HG03354 (cell line): ENCODE results near the gene COBLL1.
"Not testable (repeated sequence)": the region's sequence is repeated elsewhere in the genome, so short reads cannot be mapped to it uniquely, and the experiment has no call there.

Experiments
- ATAC-seq: cut with Tn5 transposase; IDR thresholded peaks from one replicate; pipeline ENCODE4 v1.9.1; 2021; ENCODE audit warnings: mild to moderate bottlenecking; ENCODE audit not compliant: unreplicated experiment, poor library complexity, severe bottlenecking

The COBLL1 gene

DNA sequence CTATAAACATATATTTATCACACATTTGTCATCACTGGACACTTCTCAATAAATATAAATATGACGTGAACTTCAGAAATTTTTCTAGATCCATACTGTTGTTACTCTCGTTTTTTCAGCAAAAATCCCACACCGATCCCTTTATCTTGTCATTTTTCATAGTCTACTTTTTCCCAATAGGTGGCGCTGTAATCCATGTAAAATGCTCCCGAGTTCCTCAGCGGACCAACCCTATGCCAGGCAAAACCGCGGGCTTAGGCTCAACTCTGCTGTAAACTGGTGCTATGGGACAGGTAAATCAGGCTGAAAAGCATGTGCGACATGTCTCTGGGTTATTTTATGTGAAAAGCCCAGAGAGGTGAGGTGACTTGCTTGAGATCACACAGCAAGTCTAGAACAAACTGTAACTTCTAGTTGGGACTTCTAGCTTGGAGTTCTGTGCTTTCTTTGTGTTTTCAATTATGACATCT lies 104.0 kb downstream of the COBLL1 start:
- ATAC-seq: peak; percentile 73

DNA sequence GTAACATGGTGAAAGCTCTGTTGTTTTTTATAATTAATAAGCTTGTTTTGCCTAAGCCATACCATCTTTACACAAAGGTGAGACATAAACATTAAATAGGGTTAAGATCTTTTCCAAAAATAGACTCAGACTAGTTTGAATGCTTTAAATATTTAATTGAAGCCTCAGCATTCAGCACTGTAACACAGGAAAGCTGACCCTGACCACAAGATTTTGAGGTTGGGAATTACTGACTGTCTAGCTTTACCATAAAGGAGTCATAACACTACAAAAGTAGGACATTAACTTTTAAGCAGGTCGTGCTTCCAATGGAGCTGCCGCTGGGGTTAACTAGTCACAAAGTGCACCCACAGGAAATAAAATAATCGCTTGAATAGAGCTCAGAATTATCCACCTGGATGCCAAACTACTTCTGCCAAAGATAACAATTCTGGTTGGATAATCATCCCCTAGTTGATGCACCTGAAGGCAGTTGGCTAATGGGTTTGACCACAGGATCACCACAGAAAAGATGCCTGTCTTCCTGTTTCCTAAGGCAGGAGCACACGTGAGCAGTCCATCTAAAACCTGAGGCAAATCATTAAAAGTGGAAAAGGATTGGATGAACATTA lies 106.2 kb downstream of the COBLL1 start:
- ATAC-seq: no peak

DNA sequence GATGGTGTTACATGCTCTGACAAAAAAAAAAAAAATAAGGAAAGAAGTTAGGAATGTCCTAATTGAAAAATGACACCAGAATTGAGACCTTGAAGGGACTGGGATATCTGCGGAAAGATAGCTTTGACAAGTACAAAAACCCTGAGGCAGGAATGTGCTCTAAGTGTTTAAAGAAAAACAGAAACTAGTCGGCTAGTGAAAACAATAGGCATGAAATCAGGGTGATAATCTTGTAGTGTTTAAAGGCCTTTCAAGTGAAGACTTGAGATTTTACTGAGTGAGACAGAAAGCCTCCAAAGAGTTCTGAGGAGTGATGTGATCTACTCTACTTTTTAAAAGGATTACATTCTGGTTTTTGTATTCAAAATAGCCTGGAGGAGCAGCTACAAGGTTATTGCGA lies 107.4 kb downstream of the COBLL1 start:
- ATAC-seq: no peak

DNA sequence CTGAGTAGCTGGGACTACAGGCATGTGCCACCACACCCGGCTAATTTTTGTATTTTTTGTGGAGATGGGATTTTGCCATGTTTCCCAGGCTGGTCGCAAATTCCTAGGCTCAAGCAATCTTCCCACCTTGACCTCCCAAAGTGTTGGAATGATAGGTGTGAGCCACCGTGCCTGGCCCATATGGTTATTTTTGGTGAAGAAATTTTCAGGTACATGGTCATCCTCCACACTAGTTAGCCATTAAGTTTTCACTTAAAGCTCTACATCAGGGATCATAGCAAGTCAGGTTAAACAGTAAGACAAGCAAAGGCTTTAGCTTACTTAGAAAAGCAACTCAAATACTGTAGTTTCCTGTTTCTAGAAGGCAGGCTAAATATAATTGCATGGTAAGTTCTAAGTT lies 116.1 kb downstream of the COBLL1 start:
- no peak for ATAC-seq

DNA sequence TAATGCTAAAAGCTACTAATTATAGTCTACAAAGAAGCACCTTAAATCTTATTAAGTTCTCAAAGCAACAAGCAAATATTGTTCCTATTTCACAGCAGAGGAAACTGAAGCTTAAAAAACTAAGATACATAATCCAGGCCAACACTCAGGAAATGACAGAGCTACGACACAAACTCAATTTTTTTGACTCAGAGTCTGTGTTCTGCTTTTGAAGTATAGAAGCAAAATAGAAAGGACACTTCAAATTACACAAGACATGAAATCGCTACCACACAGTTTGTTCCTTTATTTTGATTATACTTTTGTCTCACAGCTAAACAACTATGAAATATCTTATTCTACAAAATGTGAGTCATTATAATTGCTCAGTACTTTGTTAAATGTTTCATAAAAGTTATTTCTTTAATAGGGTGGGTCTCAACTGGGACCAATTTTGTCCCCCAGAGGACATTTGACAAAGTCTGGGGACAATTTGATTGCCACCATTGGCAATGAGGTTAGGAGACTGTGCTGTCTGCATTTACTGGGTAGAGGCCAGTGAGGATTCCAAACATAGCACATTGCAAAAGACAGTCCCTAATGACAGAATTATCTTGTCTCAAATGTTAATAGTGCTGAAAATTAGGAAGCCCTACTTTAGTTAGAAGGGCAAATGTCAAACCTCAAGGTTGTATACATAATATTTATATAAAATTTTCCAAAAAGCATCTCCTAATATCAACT lies 118.8 kb downstream of the COBLL1 start:
- ATAC-seq: no peak

DNA sequence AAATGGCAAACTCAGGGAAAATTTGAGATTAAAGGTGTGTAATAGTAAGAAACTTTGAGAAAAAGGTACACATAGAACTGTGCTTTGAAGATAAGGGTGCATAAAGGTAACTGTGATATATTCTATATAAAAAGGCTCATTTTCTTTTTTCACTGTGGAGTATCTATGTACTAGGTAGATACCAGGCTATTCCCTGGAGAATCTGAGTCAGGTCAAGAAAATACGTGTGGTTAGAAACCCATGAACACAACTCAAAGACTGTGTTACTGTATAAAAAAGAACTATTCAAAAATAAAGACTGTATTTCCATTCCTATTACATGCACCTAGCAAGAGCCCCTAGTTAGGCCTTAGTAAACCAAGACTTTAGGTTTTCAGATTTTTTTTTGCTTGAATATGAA lies 120.2 kb downstream of the COBLL1 start:
- ATAC-seq: no peak

- no peak for ATAC-seq
Observed at GRCh38 chr2:164719996-164720941, 121.4 kb downstream of the COBLL1 start.

GRCh38 chr2:164717000-164717803 lies 124.4 kb downstream of the COBLL1 start:
- no peak for ATAC-seq

DNA sequence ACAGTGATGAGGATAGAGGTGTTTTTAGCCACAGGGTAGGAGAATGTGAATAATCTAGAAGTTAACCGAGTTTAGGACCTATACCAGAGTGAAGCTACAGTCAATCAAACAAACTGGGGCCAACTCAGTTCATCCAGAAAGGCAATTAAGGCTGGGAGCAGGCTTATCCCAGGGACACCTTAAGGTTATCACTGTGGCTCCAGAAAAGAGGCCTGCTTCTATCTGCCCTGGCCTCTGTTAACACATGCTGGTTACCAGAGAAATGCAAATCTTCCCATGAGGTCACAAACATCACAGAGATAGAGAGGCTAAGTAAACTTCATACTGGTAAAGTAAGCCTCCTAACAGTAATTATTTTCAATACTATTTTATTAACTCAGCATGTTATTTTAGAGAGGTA lies 127.2 kb downstream of the COBLL1 start:
- no peak for ATAC-seq

DNA sequence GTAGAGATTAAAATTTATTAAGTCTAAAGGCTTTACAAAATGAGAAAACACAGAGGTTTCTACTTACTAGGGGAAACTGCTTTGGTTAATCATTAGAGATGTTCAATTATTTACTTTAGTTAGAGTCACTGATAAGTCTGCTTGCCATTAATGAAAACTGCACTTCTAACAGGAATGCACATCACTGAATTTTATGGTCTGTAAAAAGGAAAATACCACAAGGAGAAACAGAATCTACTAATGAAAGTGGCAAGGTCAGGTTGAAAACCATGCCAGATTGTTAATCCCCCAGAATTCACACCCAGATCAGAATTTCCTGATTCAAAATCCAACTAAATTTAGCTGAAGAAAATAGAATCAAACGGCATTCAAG lies 129.9 kb downstream of the COBLL1 start:
- ATAC-seq: peak; percentile 84

- peak; percentile 67 for ATAC-seq
Observed at GRCh38 chr2:164710837-164711765, 130.5 kb downstream of the COBLL1 start.

DNA sequence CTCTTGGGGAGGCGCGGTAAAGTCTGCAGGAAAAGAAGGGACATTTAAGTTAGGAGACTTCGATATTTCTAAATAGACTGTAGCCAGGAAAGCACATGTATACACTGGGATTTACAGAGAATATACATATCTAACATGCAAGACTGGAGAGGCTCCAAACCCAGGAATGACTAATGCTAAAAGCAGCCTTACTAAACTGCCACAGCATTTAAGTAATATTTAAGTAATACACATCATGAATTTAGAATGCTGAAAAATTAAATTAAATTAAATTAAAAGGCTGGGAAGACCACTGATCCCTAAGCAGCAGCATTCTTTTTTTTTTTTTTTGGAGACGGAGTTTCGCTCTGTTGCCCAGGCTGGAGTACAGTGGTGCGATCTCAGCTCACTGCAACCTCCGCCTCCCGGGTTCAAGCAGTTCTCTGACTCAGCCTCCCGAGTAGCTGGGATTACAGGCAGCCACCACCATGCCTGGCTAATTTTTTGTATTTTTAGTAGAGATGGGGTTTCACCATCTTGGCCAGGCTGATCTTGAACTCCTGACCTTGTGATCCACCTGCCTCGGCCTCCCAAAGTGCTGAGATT lies 131.3 kb downstream of the COBLL1 start:
- ATAC-seq: not testable (repeated sequence)

GRCh38 chr2:164706522-164706921 lies 135.1 kb downstream of the COBLL1 start:
- no peak for ATAC-seq

- no peak for ATAC-seq
Observed at GRCh38 chr2:164705412-164706167, 136.0 kb downstream of the COBLL1 start.

- no peak for ATAC-seq
Observed at GRCh38 chr2:164703915-164704706, 137.5 kb downstream of the COBLL1 start.

- ATAC-seq: no peak
Observed at GRCh38 chr2:164701565-164701964, 140.1 kb downstream of the COBLL1 start.

DNA sequence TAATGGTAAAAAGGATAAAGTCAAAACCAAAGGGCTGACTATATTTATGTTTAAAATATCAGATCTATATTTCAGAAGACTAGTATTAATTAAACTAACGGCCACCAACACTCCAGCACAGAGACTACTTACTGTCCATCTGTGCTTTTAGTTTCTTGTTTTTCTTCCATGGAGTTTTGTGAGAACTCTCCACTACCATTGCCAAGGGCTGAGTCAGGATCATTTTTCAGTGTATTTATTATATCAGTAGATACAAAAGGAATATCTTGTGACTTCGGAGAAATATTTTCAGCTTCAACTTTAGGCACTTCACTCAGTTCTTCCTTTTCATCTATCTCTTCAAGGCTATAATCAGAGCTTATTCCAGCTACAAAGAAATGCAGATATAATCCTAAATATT lies 141.2 kb downstream of the COBLL1 start:
- no peak for ATAC-seq
